ENCODE data around the gene OLR1.
"Not testable (repeated sequence)": the region's sequence is repeated elsewhere in the genome, so short reads cannot be mapped to it uniquely, and the experiment has no call there.

The OLR1 gene

DNA sequence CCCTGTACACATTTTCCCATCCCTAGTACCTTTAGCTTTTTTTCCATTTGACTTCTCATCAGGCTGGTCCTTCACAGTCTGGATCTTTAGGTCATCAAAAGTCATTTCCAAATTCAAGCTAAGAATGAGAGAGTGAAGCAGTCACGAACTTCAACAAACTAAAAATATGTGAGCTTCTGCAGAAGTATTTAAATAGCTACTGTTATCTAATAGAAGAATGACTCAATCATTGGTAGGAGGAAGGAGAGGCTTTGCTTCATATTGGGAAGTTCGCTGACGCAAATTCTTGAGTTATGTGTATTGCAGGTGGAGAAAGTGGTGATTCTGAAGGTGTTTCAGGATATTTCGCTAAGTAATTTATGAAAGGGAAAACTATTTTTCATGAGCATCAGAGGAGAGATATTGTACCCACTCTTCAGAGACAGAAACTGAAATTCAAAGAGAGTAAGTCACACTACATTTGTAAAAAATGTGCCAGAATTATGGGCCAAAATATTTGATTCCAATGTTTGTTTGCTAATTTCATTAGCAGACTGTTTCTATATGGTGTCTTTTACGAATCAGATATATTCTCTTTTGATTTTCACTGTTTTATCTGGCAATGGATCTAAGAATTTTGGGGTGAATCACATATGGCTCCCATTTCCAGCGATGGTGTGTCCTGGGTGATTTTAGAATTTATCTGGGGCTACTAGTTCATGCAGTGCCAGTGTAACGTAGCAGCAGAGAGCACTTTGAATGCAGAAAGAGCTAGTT is at the start of gene OLR1:
Gene OLR1 (minus strand): TSS at position 160 of the 756 bp plus-strand sequence. CDS start 55 bp downstream, at position 105.
- DNase-seq: no peak

DNA sequence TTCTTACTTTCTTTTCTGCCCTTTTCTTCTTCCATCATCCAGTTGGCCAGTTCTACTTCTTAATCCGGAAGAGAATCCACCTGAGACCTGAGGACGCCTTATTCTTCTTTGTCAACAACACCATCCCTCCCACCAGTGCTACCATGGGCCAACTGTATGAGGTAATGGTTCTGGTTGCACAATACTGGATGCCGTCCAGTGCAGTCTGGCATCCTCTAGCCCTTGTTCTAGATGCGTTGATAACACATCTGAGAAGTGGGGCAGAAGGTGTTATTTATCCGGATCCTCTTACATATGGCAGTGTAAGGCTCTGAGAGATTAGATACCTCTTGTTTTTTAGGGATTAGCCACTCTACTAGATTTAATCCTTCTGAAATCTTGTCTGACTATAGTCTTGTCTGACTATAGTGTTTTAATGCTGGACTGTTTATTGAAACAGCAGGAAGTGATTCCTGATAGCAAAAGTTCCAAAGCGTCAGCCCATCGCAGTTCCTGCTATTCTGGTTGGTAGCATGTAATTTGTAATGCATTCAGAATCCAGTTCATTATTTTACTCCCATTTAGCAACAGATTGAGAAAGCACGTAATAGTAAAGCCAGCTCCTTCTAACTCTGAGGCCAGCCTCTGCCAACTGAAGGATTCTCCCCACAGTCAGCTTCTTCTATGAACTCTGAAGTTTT is 48.6 kb upstream of the OLR1 start:
- DNase-seq: peak; percentile 24 to 48

DNA sequence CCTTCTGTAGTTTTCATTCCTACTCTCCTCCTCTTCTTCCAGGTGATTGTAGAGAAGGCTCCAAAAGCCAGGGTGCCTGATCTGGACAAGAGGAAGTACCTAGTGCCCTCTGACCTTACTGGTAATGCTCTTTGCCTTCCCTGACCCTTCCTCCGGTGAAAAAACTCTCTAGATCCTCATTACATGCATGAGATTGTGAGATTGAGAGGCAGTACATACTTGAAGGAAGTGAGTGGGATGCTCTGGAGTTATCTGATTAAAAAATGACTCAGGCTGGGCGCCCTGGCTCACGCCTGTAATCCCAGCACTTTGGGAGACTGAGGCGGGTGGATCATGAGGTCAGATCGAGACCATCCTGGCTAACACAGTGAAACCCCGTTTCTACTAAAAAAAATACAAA is 46.1 kb upstream of the OLR1 start:
- DNase-seq: no peak

DNA sequence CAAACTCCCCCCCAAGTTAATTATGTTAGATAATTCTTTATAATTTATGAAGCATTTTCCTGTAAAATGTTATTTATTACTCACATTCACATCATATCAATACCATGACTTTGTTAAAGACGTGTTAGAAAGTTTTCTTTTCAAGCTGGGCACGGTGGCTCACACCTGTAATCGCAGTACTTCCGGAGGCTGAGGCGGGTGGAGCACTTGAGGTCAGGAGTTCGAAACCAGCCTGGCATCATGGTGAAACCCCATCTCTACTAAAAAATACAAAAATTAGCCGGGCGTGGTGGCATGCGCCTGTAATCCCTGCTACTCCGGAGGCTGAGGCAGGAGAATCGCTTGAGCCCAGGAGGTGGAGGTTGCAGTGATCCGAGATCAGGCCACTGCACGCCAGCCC is 44.0 kb upstream of the OLR1 start:
- DNase-seq: not testable (repeated sequence)

DNA sequence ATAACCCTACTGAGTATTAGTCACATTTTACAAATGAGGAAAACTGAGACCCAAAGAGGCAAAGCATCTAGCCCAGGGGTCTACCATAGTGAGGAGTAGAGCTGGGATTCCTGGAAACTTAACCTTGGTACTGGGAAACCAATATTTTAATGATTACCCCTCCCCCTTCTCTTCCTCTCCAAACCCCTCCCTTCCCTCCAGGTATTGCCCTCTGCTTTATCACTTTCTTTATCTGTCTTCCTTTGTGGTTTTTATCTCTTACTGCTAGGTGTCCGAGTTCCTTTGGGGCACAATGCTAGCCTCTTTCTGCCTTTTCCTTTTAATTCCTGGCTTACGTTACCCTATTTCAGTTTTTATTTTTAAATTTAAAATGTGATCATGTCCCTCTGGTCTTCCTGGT is 43.5 kb upstream of the OLR1 start:
- no peak for DNase-seq

DNA sequence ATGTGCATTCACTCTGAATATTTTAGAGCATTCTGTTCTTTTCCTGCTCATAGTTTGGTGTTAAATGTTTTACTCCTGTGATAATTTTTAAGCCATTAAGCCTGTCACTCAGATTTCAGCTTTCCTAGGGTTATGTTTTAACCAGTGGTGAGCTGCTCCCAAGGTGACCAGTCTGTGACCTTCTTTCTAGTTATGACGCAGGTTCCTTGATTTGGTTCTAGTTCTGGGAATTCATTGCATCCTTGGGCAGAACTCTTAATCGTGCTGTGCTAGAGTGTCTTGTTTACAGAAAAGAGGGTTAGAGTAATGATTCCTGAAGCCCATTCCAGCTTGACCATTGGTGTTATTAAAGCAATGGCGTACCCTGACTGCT is 42.9 kb upstream of the OLR1 start:
- no peak for DNase-seq

DNA sequence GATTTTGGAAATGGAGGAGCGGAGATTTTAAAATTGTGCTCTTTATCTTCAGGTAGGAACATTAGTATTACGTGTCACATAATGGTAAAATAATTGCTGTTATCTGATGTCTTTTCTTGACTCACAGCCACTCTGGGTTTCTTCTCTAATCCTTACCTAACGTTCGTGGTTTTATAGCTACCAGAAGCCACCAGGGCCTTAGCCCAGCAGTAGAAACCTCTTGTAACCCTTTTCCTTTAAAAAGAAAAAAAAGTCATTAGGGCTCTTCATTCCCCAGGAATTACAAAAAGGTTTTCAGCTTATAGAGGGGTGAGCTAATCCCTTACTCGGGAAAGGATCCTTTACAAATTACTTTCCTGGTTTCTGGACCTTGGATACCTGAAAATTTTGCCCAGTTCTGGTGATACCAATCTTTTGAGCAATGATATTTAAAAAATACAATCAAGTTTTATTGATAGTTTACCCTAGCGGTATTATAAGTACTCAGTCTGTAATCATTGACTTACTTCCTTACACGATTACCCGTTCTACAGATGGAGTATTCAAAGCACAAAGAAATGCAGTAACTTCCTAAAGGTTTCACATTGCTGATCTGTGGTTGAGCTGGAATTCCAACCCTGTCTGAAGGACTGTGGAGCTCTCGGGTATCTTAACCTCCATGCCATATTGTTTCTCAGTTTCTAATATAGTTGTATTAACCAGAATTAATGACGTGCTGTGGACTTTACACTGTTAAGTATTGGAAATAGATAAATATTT is 42.4 kb upstream of the OLR1 start:
- peak in 1 of 2 experiments; percentile 10 for DNase-seq

DNA sequence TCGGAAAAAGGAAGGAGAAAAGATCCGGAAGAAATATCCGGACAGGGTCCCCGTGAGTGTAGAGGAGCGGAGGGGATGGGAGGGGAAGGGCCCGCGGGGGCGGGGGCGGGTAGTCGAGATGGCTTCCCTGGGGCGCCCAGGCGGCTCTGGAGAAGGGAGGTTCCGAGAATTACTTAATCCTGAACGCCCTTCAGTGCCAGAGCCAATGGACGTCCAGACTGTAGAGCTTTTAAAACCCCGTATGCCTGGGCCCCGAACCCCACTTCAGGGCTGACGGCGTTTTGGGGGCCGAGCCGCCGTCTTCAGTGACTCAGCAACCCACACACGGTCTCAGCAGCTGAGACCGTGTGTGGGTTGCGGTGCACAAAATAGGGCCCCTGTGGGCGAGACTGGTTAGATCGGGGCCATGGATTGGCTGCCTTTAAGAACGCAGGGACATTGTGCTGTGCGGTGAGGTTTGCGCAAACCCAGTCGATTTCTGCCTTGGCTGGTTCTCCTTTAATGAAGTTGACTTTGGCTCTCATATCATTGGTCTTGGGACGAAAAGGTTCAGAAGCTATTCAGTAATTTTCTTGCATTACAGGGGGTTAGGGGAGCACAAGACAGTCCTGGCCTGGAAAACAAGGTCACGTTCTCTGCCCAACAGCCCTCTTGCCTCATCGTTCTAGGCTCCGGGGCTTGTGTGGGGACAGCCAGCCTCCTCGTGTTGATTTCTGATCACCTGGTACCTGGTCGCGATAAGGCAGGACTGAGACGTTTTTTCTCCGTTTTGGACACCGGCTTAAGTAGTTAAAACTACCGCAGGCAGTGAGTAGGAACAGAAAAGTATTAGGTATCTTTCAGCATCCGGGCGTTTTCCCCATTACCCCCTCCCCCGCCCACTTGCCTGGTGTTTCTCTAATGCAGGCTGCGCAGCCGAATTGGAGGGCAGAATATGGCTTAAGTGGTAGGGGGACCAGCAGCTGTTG is 41.5 kb upstream of the OLR1 start:
- peak in 1 of 2 experiments; percentile 4 for DNase-seq

DNA sequence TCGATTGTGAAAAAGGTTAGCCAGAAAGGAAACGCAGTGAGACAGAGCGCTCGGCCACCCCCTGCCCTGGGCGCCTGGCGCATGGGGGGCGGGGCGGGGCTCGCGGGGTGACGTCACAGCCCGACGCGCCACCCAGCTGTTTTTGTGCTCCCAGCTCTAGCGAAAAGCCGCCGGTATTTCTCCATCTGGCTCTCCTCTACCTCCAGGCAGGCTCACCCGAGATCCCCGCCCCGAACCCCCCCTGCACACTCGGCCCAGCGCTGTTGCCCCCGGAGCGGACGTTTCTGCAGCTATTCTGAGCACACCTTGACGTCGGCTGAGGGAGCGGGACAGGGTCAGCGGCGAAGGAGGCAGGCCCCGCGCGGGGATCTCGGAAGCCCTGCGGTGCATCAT is 40.8 kb upstream of the OLR1 start, which contains the start of gene GABARAPL1:
Gene GABARAPL1 (plus strand): TSS at position 139 of the 393 bp plus-strand sequence. CDS start 253 bp downstream, at position 392.
- DNase-seq: peak in 1 of 2 experiments; percentile 53

DNA sequence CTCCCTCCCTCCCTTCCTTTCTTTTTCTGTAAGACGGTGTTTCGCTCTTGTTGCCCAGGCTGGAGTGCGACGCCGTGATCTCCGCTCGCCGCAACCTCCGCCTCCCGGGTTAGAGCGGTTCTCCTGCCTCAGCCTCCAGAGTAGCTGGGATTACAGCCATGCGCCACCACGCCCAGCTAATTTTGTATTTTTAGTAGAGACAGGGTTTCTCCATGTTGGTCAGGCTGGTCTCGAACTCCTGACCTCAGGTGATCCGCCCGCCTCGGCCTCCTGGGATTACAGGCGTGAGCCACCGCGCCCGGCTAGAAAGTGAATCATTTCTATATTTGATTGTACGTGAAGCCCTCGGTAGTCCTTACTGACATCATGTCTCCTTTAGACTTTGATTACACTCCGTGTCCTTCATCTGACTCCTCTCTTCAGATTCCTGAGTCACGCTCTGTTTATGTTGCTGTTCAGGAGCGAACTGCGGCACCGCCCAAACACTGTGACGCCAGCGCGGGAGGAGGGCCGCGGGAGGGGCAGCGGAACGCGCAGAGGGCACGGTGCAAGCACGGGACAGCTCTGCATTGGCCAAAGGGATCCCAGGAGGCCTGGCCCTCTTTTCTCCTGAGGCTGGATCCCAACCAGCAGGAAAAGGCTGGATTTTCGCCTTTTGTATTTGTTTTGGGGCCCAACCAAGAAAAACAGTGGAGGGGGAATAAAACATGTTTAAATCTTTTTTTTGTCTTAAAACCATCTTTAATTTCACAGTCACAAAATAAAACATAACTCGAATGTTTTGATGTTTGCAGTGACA is 40.2 kb upstream of the OLR1 start:
- peak; percentile 67 to 75 for DNase-seq

DNA sequence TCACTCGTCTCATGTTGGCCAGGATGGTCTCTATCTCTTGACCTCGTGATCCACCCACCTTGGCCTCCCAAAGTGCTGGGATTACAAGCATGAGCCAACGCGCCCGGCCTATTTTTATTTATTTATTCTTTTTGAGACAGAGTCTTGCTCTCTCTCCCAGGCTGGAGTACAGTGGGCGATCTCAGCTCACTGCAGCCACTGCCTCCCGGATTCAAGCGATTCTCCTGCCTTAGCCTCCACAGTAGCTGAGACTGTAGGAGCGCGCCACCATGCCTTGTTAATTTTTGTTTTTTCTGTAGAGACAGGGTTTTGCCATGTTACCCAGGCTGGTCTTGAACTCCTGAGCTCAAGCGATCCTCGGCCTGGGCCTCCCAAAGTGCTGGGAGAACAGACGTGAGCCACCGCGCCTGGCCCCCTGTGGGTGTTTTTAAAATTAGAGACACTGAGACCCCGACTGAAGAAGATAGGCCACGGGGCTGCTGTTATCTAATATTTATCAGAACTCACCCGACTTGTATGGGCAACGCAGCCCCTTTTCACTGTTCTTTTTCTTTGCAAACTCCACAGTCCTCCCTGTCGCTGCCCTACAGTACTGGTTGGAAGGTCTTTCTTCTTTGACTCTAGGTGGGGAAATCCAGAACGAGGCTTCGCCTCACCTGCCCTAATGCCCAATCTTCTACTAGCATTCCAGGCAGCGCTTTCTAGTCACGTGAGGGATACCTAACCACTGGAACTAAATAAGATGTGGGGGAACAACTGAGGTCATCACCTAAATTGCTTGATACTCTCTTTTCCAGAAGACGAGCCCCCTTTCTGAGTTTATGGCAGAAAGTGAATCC is 39.4 kb upstream of the OLR1 start:
- DNase-seq: no peak

DNA sequence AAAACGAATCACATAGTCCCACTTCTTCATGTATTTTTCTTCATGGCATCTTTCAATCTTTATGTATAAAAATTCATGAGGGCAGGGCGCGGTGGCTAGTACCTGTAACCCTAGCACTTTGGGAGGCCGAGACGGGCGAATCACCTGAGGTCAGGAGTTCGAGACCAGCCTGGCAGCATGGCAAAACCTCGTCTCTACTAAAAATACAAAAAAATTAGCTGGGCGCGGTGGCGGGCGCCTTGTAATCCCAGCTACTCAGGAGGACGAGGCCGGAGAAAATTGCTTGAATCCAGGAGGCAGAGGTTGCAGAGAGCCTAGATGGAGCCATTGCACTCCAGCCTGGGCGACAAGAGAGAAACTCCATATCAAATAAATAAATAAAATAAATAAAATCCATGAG is 38.3 kb upstream of the OLR1 start:
- DNase-seq: no peak

DNA sequence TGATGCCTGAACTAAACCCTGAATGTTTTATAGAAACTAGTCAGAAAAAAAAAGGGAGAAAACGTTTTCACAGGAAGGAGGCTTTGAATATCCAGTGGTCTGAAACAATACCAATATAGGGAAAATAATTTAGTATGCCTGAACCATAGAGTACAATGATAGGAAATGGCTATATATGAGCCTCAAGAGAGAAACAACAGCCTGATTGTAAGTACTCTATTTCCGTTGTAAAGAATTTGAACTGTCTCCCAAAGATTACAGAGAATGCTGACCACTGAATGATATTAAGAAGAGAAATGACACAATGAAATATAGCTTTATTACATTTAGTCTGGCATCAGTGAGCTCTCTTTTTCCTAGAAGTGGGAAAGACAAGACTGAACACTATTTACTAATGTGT is 35.2 kb upstream of the OLR1 start:
- no peak for DNase-seq

DNA sequence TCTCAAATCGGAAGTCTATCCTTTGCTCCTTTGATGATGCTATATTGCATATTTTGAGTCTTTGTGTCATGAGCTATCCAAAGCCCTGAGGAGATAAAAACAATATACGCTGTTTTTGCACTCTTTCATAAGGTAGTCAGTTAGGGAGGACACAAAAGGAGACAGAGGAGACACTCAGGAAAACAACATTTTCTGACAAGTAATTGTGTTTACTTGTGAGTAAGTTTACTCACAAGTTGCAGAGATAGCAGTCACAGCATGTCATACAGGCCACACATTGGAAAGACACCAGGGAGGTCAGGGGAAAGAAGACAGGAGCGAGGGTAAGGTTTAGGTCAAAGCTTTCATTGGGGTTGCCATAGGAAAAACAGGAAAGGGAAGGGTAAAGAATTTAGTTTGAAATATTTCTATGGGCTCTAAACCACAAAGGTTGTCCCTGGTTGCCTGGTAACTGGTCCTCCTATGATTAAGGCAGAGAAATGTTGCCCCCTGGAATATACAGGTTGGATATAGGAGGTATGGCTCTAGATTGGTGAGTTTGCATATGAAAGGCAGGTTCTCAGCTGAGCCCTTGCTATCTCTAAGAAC is 33.4 kb upstream of the OLR1 start:
- DNase-seq: no peak

DNA sequence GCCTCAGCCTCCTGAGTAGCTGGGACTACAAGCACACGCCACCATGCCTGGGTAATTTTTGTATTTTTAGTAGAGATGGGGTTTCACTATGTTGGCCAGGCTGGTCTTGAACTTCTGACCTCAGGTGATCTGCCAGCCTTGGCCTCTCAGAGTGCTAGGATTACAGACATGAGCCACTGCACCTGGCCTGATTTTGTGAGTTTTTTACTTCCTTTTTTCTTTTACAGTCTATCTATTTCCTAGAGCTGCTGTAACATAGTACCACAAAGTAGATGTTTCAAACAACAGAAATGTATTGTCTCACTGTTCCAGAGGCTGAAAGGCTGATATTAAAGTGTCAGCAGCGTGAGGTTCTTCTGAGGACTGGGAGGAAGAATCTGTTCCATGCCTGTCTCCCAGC is 32.6 kb upstream of the OLR1 start:
- DNase-seq: not testable (repeated sequence)

DNA sequence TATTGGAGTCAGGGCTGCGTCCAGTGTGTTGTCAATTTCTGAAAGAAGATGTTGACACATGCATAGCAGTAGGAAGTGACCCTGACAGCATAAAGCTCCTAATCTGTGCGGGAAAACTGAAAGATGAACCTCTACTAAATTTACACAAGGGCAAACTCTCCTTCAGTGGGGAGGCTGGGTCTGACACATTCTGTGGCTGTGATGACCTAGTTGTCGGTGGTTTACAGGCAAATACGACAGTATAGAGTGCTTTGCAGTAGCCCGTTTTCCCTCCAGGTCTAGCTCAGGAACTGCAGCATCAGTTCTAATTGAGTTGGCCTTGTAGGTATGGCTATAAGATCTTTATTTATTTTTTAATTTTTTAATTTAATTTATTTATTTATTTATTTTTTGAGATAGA is 25.9 kb upstream of the OLR1 start:
- DNase-seq: no peak

DNA sequence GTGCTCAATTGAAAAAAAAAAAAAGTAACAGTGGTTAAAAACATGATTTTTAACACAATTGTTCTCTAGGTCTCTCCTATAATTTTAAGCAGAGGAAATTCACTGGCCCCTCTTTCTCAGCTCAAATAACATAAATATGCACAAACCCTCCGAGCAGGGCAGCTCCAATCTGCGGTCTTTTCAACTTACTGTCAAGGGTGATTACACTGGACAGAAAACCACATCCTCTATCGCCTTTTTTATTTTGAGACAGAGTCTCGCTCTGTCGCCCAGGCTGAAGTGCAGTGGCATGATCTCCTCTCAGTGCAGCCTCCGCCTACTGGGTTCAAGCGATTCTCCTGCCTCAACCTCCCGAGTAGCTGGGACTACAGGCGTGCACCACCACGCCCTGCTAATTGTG is 24.3 kb upstream of the OLR1 start:
- DNase-seq: no peak

DNA sequence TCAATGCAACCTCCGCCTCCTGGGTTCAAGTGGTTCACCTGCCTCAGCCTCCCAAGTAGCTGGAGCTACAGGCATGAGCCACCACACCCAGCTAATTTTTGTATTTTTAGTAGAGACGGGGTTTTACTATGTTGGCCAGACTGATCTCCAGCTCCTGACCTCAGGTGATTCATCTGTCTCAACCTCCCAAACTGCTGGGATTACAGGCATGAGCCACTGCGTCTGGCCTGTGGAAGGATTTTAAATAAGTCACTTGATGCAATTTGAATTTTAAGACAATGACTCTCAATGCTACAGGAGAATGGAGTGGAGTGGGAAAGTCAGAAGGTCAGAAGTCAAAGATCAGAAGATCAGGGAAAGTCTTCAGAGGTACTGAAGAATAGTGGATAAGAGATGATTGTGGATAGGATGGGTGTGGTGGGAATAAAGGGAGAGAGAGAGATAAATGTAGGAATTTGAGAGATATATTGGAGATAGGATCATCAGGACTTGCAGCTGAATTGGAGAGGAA is 22.3 kb upstream of the OLR1 start:
- no peak for DNase-seq

DNA sequence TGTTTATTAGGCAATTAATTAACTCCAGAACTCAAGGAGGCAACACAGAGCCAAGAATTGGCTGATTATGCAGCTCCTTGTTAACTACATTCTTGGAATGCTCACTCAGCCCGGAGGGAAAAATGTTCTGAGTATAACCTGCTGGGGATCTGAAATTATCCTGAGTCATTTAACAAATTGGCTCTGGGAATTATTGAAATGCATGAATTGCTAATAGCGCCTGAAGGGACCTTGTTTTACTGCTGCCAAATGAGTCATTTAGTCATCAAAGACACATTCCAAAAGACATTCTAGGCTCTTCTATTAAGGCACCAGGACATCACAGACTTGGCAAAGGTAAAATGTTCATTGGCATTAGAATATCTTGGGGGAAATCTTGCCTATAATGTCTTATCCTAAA is 19.9 kb upstream of the OLR1 start:
- no peak for DNase-seq
